Measurements from ENCODE around the gene SEPTIN10.
"Not testable (repeated sequence)": the region's sequence is repeated elsewhere in the genome, so short reads cannot be mapped to it uniquely, and the experiment has no call there.

The SEPTIN10 gene

DNA sequence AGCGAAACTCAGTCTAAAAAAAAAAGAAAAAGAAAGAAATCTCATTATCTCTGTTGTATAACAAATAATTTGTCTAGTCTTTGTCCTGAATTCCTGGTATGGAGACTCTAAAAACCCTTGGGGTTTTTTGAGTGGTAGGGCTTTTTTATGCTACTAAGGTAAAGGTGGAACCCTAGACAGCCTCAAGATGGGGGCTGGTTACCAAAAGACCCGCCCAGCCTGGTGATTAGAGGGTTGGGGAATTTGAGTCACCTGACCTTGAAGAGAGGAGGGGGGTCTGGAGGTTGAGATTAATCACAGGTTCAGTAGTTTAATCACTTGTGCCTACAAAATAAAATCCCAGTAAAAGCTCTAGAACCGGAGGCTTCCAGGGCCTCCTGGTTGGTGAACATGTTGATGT lies 18.0 kb upstream of the SEPTIN10 start:
- Histone ChIP-seq H3K9me3 (ENCODE audit: insufficient read depth, low read length) (no peaks in the 10 kb centered on the region), H3K4me3 (ENCODE audit: insufficient read length, low read depth) (no peak overlapping the region), H3K4me1 (ENCODE audit: insufficient read depth, insufficient read length) (no peaks in the 10 kb centered on the region), H3K27me3 (ENCODE audit: insufficient read depth, insufficient read length) (no peaks in the 10 kb centered on the region), H3K36me3 (ENCODE audit: insufficient read depth, insufficient read length, low read length) (no peaks in the 10 kb centered on the region), H3K9ac (ENCODE audit: insufficient read length, low read depth) (no peak overlapping the region)
- DNase-seq (ENCODE audit: low read depth, low spot score), result no peak
- TF ChIP-seq YY1 (IDR thresholded peaks at IDR 0.05; ENCODE audit: insufficient read depth, insufficient read length), result no peak
- TF ChIP-seq SUZ12 (IDR thresholded peaks at IDR 0.05; ENCODE audit: extremely low read depth, insufficient read depth, insufficient read length), result no peak

DNA sequence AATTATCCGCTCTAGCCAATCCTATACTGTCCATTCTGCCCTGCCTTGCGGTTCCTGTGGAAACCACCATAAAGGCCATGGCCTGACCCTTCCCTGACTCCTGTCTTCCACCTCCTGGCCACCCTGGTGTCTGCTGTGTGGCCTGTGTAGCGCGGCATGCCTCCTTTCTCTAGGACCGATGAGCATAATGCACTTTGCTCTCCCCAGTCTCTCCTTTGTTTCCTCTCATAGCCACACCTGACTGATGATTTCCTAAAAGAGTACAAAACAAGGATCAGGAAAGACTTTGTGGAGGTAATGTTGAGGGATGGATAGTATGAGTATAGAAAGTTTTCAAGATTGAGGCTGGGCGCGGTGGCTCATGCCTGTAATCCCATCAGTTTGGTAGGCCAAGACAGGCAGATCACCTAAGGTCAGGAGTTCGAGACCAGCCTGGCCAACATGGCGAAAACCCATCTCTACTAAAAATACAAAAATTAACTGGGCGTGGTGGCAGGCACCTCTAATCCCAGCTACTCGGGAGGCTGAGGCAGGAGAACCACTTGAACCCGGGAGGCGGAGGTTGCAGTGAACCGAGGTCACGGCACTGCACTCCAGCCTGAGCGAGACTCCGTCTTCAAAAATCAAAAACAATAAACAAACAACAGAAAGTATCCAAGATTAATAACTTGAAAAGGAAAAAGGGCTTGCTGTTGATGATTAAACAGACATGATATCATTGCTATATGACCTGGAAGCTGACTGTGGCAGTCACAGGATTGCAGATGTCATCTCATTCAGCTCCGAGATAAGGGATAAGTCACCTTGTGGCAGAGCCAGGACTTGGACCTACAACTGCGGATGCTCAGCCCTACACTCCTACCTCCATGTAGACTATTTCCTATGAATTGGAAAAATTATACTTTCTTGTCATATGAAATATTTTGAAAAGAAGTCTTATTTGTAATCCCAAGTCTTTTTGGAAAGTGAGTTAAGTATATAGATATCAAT lies 17.0 kb upstream of the SEPTIN10 start:
- DNase-seq (ENCODE audit: low read depth, low spot score), result no peak
- TF ChIP-seq YY1 (IDR thresholded peaks at IDR 0.05; ENCODE audit: insufficient read depth, insufficient read length) (no peak), ZNF274 (IDR thresholded peaks at IDR 0.05; ENCODE audit: low read depth, low read length) (no peak), SUZ12 (IDR thresholded peaks at IDR 0.05; ENCODE audit: extremely low read depth, insufficient read depth, insufficient read length) (no peak)
- no peaks in the 10 kb centered on the region for H3K36me3 ChIP-seq (ENCODE audit: insufficient read depth, insufficient read length, low read length)
- no peaks in the 10 kb centered on the region for H3K4me1 ChIP-seq (ENCODE audit: insufficient read depth, insufficient read length)
- no peak overlapping the region for H3K4me3 ChIP-seq (ENCODE audit: insufficient read length, low read depth)
- H3K9ac ChIP-seq (ENCODE audit: insufficient read length, low read depth), result no peak overlapping the region
- no peaks in the 10 kb centered on the region for H3K9me3 ChIP-seq (ENCODE audit: insufficient read depth, low read length)
- H3K27me3 ChIP-seq (ENCODE audit: insufficient read depth, insufficient read length), result no peaks in the 10 kb centered on the region

DNA sequence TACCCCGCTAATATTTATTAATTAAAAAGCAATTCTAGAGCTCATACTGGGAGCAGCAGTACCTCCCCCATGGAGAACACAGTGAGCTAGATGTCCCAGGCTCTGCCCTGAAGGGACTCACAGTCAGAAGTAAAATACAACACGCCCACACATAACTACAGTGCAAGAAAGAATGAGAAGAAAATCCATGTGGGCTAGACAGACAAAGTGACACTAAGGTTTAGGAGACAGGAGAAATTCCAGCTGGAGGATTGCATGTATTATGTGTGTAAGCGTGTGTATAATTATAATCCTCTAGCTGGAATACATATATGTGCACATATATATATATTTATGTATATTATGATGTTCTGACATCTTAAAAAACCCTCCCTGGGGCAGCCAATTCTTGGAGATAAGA lies 16.1 kb upstream of the SEPTIN10 start:
- Histone ChIP-seq H3K4me1 (ENCODE audit: insufficient read depth, insufficient read length) (no peaks in the 10 kb centered on the region), H3K9me3 (ENCODE audit: insufficient read depth, low read length) (no peaks in the 10 kb centered on the region), H3K36me3 (ENCODE audit: insufficient read depth, insufficient read length, low read length) (no peaks in the 10 kb centered on the region), H3K27me3 (ENCODE audit: insufficient read depth, insufficient read length) (no peaks in the 10 kb centered on the region), H3K4me3 (ENCODE audit: insufficient read length, low read depth) (no peak overlapping the region), H3K9ac (ENCODE audit: insufficient read length, low read depth) (no peak overlapping the region)
- no peak for DNase-seq (ENCODE audit: low read depth, low spot score)
- TF ChIP-seq YY1 (IDR thresholded peaks at IDR 0.05; ENCODE audit: insufficient read depth, insufficient read length) (no peak), SUZ12 (IDR thresholded peaks at IDR 0.05; ENCODE audit: extremely low read depth, insufficient read depth, insufficient read length) (no peak), ZNF274 (IDR thresholded peaks at IDR 0.05; ENCODE audit: low read depth, low read length) (no peak)

DNA sequence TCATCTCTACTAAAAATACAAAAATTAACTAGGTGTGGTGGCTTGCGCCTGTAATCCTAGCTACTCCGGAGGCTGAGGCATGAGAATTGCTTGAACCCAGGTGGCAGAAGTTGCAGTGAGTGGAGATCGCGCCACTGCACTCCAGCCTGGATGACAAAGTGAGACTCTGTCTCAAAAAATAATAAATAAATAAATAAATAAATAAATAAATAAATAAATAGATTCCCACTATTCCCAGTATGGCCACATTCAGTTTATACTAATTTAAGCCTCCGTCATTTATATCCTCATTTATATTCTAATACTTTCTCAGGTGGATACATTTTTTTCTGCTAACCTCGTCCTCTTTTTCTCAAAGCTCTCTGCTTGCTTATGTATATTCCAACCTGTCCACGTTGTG lies 14.6 kb upstream of the SEPTIN10 start:
- not testable (repeated sequence) for H3K4me3 ChIP-seq (ENCODE audit: insufficient read length, low read depth); H3K9me3 ChIP-seq (ENCODE audit: insufficient read depth, low read length); DNase-seq (ENCODE audit: low read depth, low spot score)

DNA sequence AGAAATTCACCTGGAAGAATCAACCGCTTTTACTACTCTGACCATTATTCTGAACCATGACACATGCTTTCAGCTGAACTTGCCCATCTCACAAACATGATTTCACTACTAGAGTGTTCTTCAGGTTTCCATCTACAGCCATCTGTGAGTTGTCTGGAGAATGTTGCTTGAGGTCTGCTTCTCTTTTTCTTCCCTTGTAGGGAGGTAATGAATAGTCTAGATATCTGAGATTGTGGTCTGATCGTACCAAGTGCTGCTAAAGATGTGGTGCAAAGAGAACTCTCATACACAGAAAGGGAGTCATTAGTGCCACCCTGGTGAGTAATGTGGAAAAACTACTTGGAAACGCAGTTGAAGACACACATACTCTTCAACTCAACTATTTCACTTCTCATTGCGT lies 10.6 kb upstream of the SEPTIN10 start:
- Histone ChIP-seq H3K9me3 (ENCODE audit: insufficient read depth, low read length) (no peaks in the 10 kb centered on the region), H3K27me3 (ENCODE audit: insufficient read depth, insufficient read length) (no peaks in the 10 kb centered on the region), H3K9ac (ENCODE audit: insufficient read length, low read depth) (no peak overlapping the region), H3K4me1 (ENCODE audit: insufficient read depth, insufficient read length) (no peaks in the 10 kb centered on the region), H3K36me3 (ENCODE audit: insufficient read depth, insufficient read length, low read length) (no peaks in the 10 kb centered on the region), H3K4me3 (ENCODE audit: insufficient read length, low read depth) (no peak overlapping the region)
- no peak for DNase-seq (ENCODE audit: low read depth, low spot score)
- no peak for TF ChIP-seq ZNF274 (IDR thresholded peaks at IDR 0.05; ENCODE audit: low read depth, low read length)
- TF ChIP-seq SUZ12 (IDR thresholded peaks at IDR 0.05; ENCODE audit: extremely low read depth, insufficient read depth, insufficient read length), result no peak
- no peak for TF ChIP-seq YY1 (IDR thresholded peaks at IDR 0.05; ENCODE audit: insufficient read depth, insufficient read length)

More for the DNA sequence above, 14.6 kb upstream of the SEPTIN10 start:
- not testable (repeated sequence) for H3K9ac ChIP-seq (ENCODE audit: insufficient read length, low read depth); H3K27me3 ChIP-seq (ENCODE audit: insufficient read depth, insufficient read length); H3K36me3 ChIP-seq (ENCODE audit: insufficient read depth, insufficient read length, low read length); H3K4me1 ChIP-seq (ENCODE audit: insufficient read depth, insufficient read length)

DNA sequence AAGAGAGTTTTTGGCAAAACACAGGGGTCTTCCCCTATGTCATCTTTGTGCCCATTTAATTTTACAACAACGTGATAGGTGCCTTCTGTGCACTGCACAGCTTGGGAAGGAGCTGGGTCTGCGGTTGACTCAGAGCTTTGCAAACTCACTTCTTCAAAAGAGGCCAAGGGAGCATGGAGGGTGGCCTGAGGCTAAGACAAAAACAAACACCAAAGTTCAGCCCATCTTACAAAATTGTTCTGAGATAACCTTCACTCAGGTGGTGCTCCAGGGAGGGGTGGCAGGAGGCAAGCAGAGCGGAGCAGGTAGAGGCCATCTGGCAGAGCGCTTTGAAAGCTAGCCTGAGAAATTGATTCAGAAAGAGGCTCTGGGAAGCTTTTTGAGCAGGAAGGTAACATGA lies 10.2 kb upstream of the SEPTIN10 start:
- Histone ChIP-seq H3K36me3 (ENCODE audit: insufficient read depth, insufficient read length, low read length) (no peaks in the 10 kb centered on the region), H3K4me3 (ENCODE audit: insufficient read length, low read depth) (no peak overlapping the region), H3K9me3 (ENCODE audit: insufficient read depth, low read length) (no peaks in the 10 kb centered on the region), H3K9ac (ENCODE audit: insufficient read length, low read depth) (no peak overlapping the region), H3K4me1 (ENCODE audit: insufficient read depth, insufficient read length) (no peaks in the 10 kb centered on the region), H3K27me3 (ENCODE audit: insufficient read depth, insufficient read length) (no peaks in the 10 kb centered on the region)
- TF ChIP-seq SUZ12 (IDR thresholded peaks at IDR 0.05; ENCODE audit: extremely low read depth, insufficient read depth, insufficient read length) (no peak), YY1 (IDR thresholded peaks at IDR 0.05; ENCODE audit: insufficient read depth, insufficient read length) (no peak), ZNF274 (IDR thresholded peaks at IDR 0.05; ENCODE audit: low read depth, low read length) (no peak)
- DNase-seq (ENCODE audit: low read depth, low spot score), result no peak

DNA sequence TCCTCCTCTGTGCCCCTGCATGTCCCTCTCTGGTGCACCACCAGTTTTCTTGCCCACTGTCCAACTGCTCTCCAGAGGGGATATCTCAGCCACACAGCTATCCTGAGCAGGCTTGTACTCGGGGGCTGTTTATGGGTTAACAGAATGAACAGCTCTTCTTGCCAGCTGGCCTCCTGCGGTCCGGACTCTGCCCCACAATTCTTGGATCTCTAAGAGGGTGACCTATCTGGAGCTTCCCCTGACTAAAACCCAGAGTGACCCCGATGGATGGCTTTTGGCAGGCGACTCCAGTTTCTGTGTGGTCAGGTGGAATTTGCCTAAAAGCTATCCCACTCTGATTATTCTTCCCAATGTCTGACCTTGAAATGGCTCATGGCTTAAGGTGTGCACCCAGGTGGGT lies 9.5 kb upstream of the SEPTIN10 start:
- TF ChIP-seq SUZ12 (IDR thresholded peaks at IDR 0.05; ENCODE audit: extremely low read depth, insufficient read depth, insufficient read length) (no peak), YY1 (IDR thresholded peaks at IDR 0.05; ENCODE audit: insufficient read depth, insufficient read length) (no peak), ZNF274 (IDR thresholded peaks at IDR 0.05; ENCODE audit: low read depth, low read length) (no peak)
- H3K4me3 ChIP-seq (ENCODE audit: insufficient read length, low read depth), result no peak overlapping the region
- no peak overlapping the region for H3K9ac ChIP-seq (ENCODE audit: insufficient read length, low read depth)
- H3K36me3 ChIP-seq (ENCODE audit: insufficient read depth, insufficient read length, low read length), result peaks cover 4% of the 10 kb centered on the region
- H3K9me3 ChIP-seq (ENCODE audit: insufficient read depth, low read length), result no peaks in the 10 kb centered on the region
- no peaks in the 10 kb centered on the region for H3K4me1 ChIP-seq (ENCODE audit: insufficient read depth, insufficient read length)
- no peaks in the 10 kb centered on the region for H3K27me3 ChIP-seq (ENCODE audit: insufficient read depth, insufficient read length)
- DNase-seq (ENCODE audit: low read depth, low spot score), result no peak

Measured in NT2/D1 (cell line).